ENCODE results near the gene SKI. TPM values are rescaled to one million over a fixed set of nuclear protein-coding genes. Genes with fewer than 3 reads are reported as not detected.
A peak's percentile ranks its signal among the peaks of the same experiment; 100 is the strongest.

Gene SKI
- total and polyA plus RNA-seq, 8 donors = 55.8 to 89.0 (median 73.9) TPM

- Histone ChIP-seq H3K4me1 (peaks cover 36 to 66% of the 10 kb centered on the region in 2 donors), H3K27me3 (no peaks in the 10 kb centered on the region), H3K9me3 (no peaks in the 10 kb centered on the region), H3K36me3 (no peaks in the 10 kb centered on the region), H3K27ac (no peak overlapping the region), H3K4me3 (no peak overlapping the region)
- TF ChIP-seq, protein P1, sequence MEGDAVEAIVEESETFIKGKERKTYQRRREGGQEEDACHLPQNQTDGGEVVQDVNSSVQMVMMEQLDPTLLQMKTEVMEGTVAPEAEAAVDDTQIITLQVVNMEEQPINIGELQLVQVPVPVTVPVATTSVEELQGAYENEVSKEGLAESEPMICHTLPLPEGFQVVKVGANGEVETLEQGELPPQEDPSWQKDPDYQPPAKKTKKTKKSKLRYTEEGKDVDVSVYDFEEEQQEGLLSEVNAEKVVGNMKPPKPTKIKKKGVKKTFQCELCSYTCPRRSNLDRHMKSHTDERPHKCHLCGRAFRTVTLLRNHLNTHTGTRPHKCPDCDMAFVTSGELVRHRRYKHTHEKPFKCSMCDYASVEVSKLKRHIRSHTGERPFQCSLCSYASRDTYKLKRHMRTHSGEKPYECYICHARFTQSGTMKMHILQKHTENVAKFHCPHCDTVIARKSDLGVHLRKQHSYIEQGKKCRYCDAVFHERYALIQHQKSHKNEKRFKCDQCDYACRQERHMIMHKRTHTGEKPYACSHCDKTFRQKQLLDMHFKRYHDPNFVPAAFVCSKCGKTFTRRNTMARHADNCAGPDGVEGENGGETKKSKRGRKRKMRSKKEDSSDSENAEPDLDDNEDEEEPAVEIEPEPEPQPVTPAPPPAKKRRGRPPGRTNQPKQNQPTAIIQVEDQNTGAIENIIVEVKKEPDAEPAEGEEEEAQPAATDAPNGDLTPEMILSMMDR (IDR thresholded peaks at IDR 0.05) = no peak
- DNase-seq (no peak), ATAC-seq (no peak)
- intact Hi-C loops (cut with DNase I) = no loop called here
These were observed 38.3 kb downstream of the SKI start for GRCh38 chr1:2266301-2266975.

GRCh38 chr1:2267051-2267830 lies 39.1 kb downstream of the SKI start:
- H3K27ac ChIP-seq = no peak overlapping the region
- intact Hi-C loops (cut with DNase I) = no loop called here
- TF ChIP-seq, protein P1 (IDR thresholded peaks at IDR 0.05) = no peak
- peaks cover 44 to 72% of the 10 kb centered on the region in 2 donors for H3K4me1 ChIP-seq
- no peaks in the 10 kb centered on the region for H3K27me3 ChIP-seq
- no peak overlapping the region for H3K4me3 ChIP-seq
- ATAC-seq (peak; percentile 40), DNase-seq (peak in 1 of 4 donors; percentile 45)
- no peaks in the 10 kb centered on the region for H3K36me3 ChIP-seq
- H3K9me3 ChIP-seq = no peaks in the 10 kb centered on the region

- H3K4me3 ChIP-seq = no peak overlapping the region
- ATAC-seq = peak; percentile 7
These were observed 39.7 kb downstream of the SKI start for GRCh38 chr1:2267862-2268261.

GRCh38 chr1:2268285-2269056 lies 40.4 kb downstream of the SKI start:
- H3K4me1 ChIP-seq = peaks cover 53 to 85% of the 10 kb centered on the region in 2 donors
- no peak overlapping the region for H3K27ac ChIP-seq
- no peak for ATAC-seq

More at GRCh38 chr1:2267862-2268261, 39.7 kb downstream of the SKI start:
- intact Hi-C loops (cut with DNase I) = no loop called here
- Histone ChIP-seq H3K4me1 (peaks cover 50 to 79% of the 10 kb centered on the region in 2 donors), H3K9me3 (no peaks in the 10 kb centered on the region), H3K36me3 (no peaks in the 10 kb centered on the region), H3K27me3 (no peaks in the 10 kb centered on the region), H3K27ac (no peak overlapping the region)
- TF ChIP-seq, protein P1 (IDR thresholded peaks at IDR 0.05) = no peak
- DNase-seq = no peak

More at GRCh38 chr1:2268285-2269056, 40.4 kb downstream of the SKI start:
- DNase-seq = no peak
- no peaks in the 10 kb centered on the region for H3K36me3 ChIP-seq
- TF ChIP-seq, protein P1 (IDR thresholded peaks at IDR 0.05) = no peak
- no peaks in the 10 kb centered on the region for H3K9me3 ChIP-seq
- H3K27me3 ChIP-seq = no peaks in the 10 kb centered on the region
- no peak overlapping the region for H3K4me3 ChIP-seq
- intact Hi-C loops (cut with DNase I) = no loop called here
